Bone marrow (tissue), 2 donors: ENCODE results near the gene RTKN2.
"Not testable (repeated sequence)": the region's sequence is repeated elsewhere in the genome, so short reads cannot be mapped to it uniquely, and the experiment has no call there.

Experiments used
- DNase-seq, 2 donors: peaks; one replicate each; lab custom pipeline; 2025; lab: John Stamatoyannopoulos, UW

RTKN2 gene

GRCh38 chr10:62258926-62259325 is 9.7 kb downstream of the RTKN2 start:
- DNase-seq, result no peak

GRCh38 chr10:62253704-62254103 is 14.9 kb downstream of the RTKN2 start:
- DNase-seq, result no peak

GRCh38 chr10:62252051-62252450 is 16.6 kb downstream of the RTKN2 start:
- no peak for DNase-seq

- DNase-seq, result no peak
Observed at GRCh38 chr10:62250594-62251198, 17.9 kb downstream of the RTKN2 start.

GRCh38 chr10:62249957-62250356 is 18.7 kb downstream of the RTKN2 start:
- no peak for DNase-seq

GRCh38 chr10:62248465-62248864 is 20.2 kb downstream of the RTKN2 start:
- DNase-seq, result no peak

- peak in 1 of 2 donors; percentile 72 for DNase-seq
Observed at GRCh38 chr10:62244785-62245467, 23.7 kb downstream of the RTKN2 start.

- no peak for DNase-seq
Observed at GRCh38 chr10:62244088-62244487, 24.6 kb downstream of the RTKN2 start.

GRCh38 chr10:62243647-62243997 is 25.0 kb downstream of the RTKN2 start:
- DNase-seq, result no peak

GRCh38 chr10:62242965-62243646 is 25.5 kb downstream of the RTKN2 start:
- DNase-seq, result peak; percentile 20 to 40

- DNase-seq, result not testable (repeated sequence)
Observed at GRCh38 chr10:62241521-62241920, 27.1 kb downstream of the RTKN2 start.

- DNase-seq, result no peak
Observed at GRCh38 chr10:62239994-62240393, 28.6 kb downstream of the RTKN2 start.

- DNase-seq, result no peak
Observed at GRCh38 chr10:62238880-62239279, 29.8 kb downstream of the RTKN2 start.

GRCh38 chr10:62237966-62238365 is 30.7 kb downstream of the RTKN2 start:
- no peak for DNase-seq

GRCh38 chr10:62237506-62237905 is 31.1 kb downstream of the RTKN2 start:
- no peak for DNase-seq

- no peak for DNase-seq
Observed at GRCh38 chr10:62234077-62234605, 34.5 kb downstream of the RTKN2 start.

- no peak for DNase-seq
Observed at GRCh38 chr10:62233356-62234076, 35.1 kb downstream of the RTKN2 start.

- DNase-seq, result no peak
Observed at GRCh38 chr10:62231805-62232204, 36.8 kb downstream of the RTKN2 start.

GRCh38 chr10:62231371-62231770 is 37.3 kb downstream of the RTKN2 start:
- no peak for DNase-seq

GRCh38 chr10:62230344-62231121 is 38.1 kb downstream of the RTKN2 start:
- no peak for DNase-seq

- no peak for DNase-seq
Observed at GRCh38 chr10:62225362-62225761, 43.3 kb downstream of the RTKN2 start.

- no peak for DNase-seq
Observed at GRCh38 chr10:62224606-62225005, 44.0 kb downstream of the RTKN2 start.
